Activated T-helper 17 cell treated with anti-CD3 and anti-CD28 coated beads, Interleukin-2, amount 50 U/mL, for 72 hours (primary cell): Measurements from ENCODE around the gene SYP. TPM values are rescaled to one million over a fixed set of nuclear protein-coding genes. Genes with fewer than 3 reads are reported as not detected.

ENCODE experiments used
- ATAC-seq: fragments of 150-1000 bp; cut with Tn5 transposase; replicated peaks from 2 replicates; pipeline ENCODE4 v1.10.0; 2021; ENCODE audit warnings: mild to moderate bottlenecking, moderate library complexity
- H3K27ac Mint-ChIP-seq: one replicate; pipeline ENCODE4 v1.8.0; 2022; ENCODE audit warnings: mixed read lengths
- H3K27me3 Mint-ChIP-seq: one replicate; pipeline ENCODE4 v1.8.0; 2022; ENCODE audit warnings: mixed read lengths
- H3K36me3 Mint-ChIP-seq: one replicate; pipeline ENCODE4 v1.8.0; 2022; ENCODE audit warnings: low read depth, mild to moderate bottlenecking, mixed read lengths
- H3K4me1 Mint-ChIP-seq: one replicate; pipeline ENCODE4 v1.8.0; 2022; ENCODE audit warnings: mixed read lengths
- H3K4me3 Mint-ChIP-seq: one replicate; pipeline ENCODE4 v1.8.0; 2022; ENCODE audit warnings: mild to moderate bottlenecking, mixed read lengths
- H3K9me3 Mint-ChIP-seq: one replicate; pipeline ENCODE4 v1.8.0; 2022; ENCODE audit warnings: mixed read lengths
- total RNA-seq, 2 donors: library from RNA; stranded (reverse); gene quantifications; one replicate each; pipeline ENCODE4 v1.2.3, GENCODE V29; 2022

Gene SYP
- total RNA-seq, 2 donors from 2014 or later = 16.6 to 53.4 TPM

DNA sequence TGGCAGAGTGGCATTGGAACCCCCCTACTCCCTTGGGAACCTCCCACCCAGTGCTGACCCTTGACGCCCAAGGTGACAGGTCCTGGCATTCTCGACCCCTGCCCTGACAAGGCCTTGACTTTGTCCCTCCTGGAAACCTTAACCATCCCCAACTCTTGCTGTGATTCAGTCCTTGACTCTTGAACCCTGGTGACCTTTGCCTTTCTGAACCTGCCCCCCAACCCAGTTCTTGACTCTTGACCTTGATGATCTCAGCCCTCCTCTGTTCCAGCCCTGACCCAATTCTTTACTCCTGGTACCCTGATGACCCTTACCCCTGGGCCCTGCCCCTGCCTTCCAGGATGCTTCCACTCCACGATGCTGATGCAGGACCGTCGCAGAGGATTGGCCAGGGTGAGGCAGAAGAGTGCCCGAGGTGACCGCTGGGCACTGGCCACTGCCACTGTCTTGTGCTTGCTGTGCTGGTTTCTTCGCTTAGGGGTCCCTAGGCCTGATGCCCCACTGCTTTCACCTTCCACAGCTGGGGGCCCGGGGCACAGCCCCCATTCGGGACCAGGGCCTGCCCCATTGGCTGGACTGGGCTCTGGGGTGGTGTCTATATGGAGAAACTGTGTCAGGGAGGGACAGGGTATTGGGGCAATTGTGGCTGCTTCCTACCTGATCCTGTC is 31.5 kb upstream of the SYP start:
- Mint-ChIP-seq H3K27ac (peak overlapping the region; percentile 73), H3K4me3 (peak overlapping the region; percentile 72), H3K4me1 (peaks cover 5% of the 10 kb centered on the region), H3K36me3 (peaks cover 10% of the 10 kb centered on the region), H3K27me3 (no peaks in the 10 kb centered on the region), H3K9me3 (no peaks in the 10 kb centered on the region)
- ATAC-seq = no peak

DNA sequence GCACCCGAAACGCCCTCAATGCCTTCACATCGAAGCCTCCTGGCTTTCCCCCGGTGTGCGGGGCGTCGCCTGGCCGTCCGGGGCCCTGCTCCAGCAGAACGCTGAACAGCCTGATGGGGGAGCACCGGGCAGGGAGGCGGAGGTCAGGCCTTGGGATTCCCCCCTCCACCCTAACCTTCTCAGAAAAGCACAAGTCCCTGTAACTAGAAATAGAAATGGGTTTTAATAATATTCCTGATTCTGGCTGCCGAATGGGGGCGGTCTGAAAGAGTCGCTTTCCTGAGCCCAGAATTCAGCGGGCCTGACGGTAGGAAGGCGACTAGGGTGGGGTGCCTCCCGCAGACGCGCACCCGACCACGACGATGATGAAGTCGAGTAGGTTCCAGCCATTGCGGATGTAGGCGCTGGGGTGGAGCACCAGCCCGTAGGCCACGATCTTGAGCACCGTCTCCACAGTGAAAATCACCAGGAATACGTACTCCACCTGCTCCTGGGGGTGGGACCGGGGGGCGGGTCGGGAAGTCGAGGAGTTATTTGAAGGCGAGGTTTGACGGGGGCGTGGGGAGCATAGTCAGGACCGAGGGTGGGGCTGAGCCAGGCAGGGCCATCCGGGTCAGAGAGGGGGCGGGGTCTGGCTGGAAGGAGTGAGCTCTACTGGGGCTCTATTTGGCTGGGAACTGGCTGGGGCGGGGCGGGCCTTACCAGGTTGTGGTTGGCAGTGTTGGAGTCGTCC is 30.7 kb upstream of the SYP start:
- Mint-ChIP-seq H3K27ac (peak overlapping the region; percentile 73), H3K27me3 (no peaks in the 10 kb centered on the region), H3K36me3 (peaks cover 6% of the 10 kb centered on the region), H3K4me3 (peak overlapping the region; percentile 72), H3K9me3 (no peaks in the 10 kb centered on the region), H3K4me1 (peaks cover 5% of the 10 kb centered on the region)
- peak; percentile 89 for ATAC-seq

DNA sequence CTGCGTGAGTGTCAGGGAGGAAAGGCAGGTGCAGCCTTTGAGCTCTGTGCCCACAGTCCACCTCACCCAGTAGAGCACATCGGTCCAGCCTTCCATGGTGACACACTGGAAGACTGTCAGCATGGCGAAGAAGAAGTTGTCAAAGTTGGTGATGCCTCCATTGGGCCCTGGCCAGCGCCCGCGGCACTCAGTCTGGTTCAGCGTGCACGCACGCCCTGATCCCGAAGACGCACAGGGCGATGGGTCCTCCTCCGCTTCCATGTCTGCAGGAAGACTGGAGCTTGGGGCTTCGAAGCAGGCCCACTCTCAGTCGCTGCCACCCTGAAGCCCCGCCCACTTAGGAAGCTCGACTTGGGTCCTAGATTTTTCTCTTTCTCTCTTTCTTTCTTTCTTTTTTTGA is 28.2 kb upstream of the SYP start:
- Mint-ChIP-seq H3K4me3 (no peak overlapping the region), H3K27me3 (no peaks in the 10 kb centered on the region), H3K4me1 (peaks cover 5% of the 10 kb centered on the region), H3K27ac (no peak overlapping the region), H3K36me3 (no peaks in the 10 kb centered on the region), H3K9me3 (no peaks in the 10 kb centered on the region)
- ATAC-seq = no peak

DNA sequence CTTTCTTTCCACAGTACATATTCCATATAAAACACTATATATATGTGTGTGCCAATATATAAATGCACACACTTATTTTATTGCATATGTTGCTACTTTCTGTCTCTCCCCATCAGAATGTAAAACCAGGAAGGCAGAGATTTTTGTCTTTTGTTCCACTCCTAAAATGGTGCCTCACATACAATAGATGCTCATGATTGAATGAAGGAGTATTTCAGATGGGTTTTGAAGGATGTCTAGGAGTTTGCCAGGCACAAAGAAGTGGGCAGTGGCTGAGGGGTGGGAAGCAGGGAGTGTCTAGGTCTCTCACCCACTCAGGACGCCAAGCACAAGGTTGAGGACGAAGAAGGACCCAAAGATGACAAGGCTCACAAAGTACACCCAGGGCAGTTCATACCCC is 27.7 kb upstream of the SYP start:
- H3K4me3 Mint-ChIP-seq = no peak overlapping the region

DNA sequence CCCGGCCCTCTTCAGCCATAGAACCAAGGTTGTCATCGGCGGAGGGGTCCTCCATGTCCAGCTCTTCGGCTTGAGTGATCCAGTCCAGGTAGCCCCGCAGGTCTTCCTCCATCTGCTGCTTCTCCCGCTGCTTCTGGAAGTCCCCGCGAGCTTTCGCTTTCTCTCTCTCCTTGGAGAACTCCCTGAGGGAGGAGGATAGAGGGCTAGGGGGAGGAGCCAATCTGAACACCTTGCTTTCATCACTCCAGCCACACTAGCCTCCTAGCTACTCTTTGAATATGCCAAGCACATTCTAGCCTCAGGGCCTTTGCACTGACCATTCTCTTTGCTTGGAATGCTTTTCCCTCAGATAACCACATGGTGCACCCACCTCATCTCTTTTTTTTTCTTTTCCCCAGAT is 27.0 kb upstream of the SYP start:
- ATAC-seq = no peak
- Mint-ChIP-seq H3K4me3 (no peak overlapping the region), H3K9me3 (no peaks in the 10 kb centered on the region), H3K27me3 (no peaks in the 10 kb centered on the region), H3K36me3 (no peaks in the 10 kb centered on the region), H3K4me1 (peaks cover 7% of the 10 kb centered on the region), H3K27ac (no peak overlapping the region)

More for the DNA sequence above, 27.7 kb upstream of the SYP start:
- H3K4me1 Mint-ChIP-seq = peaks cover 8% of the 10 kb centered on the region
- no peaks in the 10 kb centered on the region for H3K27me3 Mint-ChIP-seq
- no peaks in the 10 kb centered on the region for H3K36me3 Mint-ChIP-seq
- no peaks in the 10 kb centered on the region for H3K9me3 Mint-ChIP-seq
- no peak for ATAC-seq
- no peak overlapping the region for H3K27ac Mint-ChIP-seq

DNA sequence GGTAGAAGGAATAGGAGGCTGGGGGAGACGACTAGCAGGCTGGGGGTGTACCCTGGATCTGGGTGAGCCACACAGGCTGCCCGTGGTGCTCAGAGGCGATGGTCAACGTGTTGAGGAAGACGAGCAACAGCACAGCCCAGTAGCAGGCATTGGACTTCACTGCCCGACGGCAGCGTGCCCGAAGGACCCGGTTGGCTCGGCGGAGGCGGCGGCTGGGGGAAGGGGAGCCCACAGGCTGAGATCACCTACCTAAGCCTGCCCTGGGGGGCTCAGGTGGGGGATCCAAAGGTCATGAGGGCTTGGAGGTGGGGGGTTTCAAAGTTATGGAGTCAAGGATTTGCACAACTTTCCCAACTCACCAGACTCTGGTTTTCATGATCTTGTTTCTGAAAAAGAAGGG is 25.9 kb upstream of the SYP start:
- Mint-ChIP-seq H3K4me3 (no peak overlapping the region), H3K4me1 (peaks cover 4% of the 10 kb centered on the region), H3K9me3 (no peaks in the 10 kb centered on the region), H3K27ac (no peak overlapping the region), H3K27me3 (no peaks in the 10 kb centered on the region), H3K36me3 (no peaks in the 10 kb centered on the region)
- ATAC-seq = no peak

DNA sequence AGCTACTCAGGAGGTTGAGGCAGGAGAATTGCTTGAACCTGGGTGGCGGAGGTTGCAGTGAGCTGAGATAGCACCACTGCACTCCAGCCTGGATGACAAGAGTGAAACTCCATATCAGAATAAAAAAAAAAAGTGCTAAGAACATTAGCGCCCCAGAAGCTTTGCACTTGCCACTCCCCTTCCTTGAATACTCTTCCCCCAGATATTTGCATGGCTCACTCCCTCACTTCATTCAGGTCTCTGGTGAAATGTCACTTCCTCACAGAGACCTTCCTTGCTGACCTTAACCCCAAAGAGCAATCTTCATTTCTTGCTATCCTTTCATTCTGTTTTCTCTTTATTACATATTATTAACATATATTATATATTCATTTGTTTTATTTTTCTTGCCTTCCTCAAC is 21.9 kb upstream of the SYP start:
- H3K9me3 Mint-ChIP-seq = no peaks in the 10 kb centered on the region
- no peak overlapping the region for H3K27ac Mint-ChIP-seq
- no peak overlapping the region for H3K4me3 Mint-ChIP-seq
- no peak for ATAC-seq
- H3K36me3 Mint-ChIP-seq = no peaks in the 10 kb centered on the region
- H3K4me1 Mint-ChIP-seq = peaks cover 4% of the 10 kb centered on the region
- H3K27me3 Mint-ChIP-seq = no peaks in the 10 kb centered on the region

DNA sequence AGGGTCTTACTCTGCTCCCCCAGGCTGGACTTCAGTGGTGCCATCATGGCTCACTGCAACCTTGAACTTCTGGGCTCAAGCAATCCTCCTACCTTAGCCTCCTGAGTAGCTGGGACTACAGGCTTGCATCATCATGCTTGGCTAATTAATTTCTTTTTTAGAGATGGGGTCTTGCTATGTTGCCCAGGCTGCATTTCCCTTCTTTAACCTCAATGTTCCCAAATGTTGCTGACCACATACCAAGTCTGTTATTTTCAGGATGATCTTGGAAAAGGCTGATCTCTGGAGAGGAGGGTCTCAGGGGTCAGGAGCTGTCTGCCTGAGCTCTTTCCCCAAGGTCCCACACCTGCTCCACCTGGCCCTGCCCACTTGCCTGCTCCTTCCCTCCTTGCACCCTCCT is 20.1 kb upstream of the SYP start:
- Mint-ChIP-seq H3K27me3 (no peaks in the 10 kb centered on the region), H3K36me3 (no peaks in the 10 kb centered on the region), H3K4me3 (no peak overlapping the region), H3K9me3 (no peaks in the 10 kb centered on the region), H3K4me1 (peaks cover 4% of the 10 kb centered on the region), H3K27ac (no peak overlapping the region)
- ATAC-seq = no peak

DNA sequence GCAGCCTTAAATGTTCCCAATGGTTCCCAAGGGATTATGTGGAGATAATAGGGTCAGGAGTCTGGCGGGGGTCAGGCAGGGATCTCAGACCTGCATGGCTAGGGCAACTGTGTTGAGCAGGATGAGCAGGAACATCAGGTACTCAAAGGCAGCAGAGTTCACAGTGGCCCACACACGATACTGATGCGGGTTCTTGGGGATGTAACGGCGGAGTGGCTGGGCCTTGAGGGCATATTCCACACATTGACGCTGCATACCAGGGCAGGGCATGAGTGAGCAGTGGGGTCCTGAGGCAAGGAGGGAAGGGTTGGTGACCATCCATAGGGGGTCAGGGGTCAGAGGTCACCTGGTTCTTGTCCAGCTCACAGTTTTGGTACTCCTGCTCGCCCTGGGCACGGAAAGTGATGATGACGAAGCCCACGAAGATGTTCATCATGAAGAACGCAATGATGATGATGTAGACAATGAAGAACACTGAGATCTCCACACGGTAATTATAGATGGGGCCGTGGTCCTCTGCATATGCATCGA is 15.1 kb upstream of the SYP start:
- no peaks in the 10 kb centered on the region for H3K9me3 Mint-ChIP-seq
- H3K36me3 Mint-ChIP-seq = no peaks in the 10 kb centered on the region
- no peak overlapping the region for H3K4me3 Mint-ChIP-seq
- H3K27me3 Mint-ChIP-seq = no peaks in the 10 kb centered on the region
- no peaks in the 10 kb centered on the region for H3K4me1 Mint-ChIP-seq
- no peak overlapping the region for H3K27ac Mint-ChIP-seq
- no peak for ATAC-seq

DNA sequence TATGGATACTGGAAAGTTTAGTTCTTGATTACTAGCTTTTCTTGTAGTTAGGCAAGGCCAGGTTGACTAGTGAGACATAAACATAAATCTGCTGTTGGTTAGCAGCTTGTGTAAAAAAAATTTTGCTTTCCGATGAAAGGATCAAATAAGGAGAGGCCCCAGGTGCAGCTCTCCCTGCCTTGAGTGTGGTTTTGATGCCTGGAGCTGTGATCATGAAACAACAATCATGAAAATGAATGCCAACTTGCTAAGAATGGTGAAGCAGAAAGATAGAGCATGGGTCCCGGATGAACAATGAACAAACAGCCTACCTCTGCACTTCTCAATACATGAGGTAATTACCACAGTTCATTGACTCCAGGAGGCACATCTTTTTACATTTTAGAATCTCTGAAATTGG is 14.4 kb upstream of the SYP start:
- no peak overlapping the region for H3K4me3 Mint-ChIP-seq
- no peaks in the 10 kb centered on the region for H3K36me3 Mint-ChIP-seq
- no peak for ATAC-seq

DNA sequence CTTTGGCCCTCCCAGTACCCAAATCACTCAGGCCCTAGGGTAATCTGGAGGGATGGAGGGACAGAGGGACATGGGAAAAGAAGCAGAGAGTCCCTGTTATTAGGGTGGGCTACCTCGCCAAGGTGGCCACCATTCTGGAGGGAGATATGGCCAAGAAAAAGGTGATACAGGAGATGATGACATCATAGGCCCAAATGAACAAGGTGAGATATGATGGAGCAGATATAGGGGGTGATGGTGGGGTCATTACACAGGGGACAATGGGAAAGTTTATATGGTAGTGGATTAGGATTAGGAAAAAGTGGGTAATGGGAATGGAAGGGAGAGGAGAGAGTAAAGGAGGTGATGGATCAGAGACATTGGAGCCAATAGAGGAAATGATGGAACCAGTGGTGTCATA is 12.9 kb upstream of the SYP start:
- no peaks in the 10 kb centered on the region for H3K4me1 Mint-ChIP-seq
- H3K27ac Mint-ChIP-seq = no peak overlapping the region
- H3K36me3 Mint-ChIP-seq = no peaks in the 10 kb centered on the region
- H3K9me3 Mint-ChIP-seq = no peaks in the 10 kb centered on the region
- no peak for ATAC-seq
- H3K4me3 Mint-ChIP-seq = no peak overlapping the region
- H3K27me3 Mint-ChIP-seq = no peaks in the 10 kb centered on the region

More for the DNA sequence above, 14.4 kb upstream of the SYP start:
- Mint-ChIP-seq H3K27ac (no peak overlapping the region), H3K4me1 (no peaks in the 10 kb centered on the region), H3K9me3 (no peaks in the 10 kb centered on the region), H3K27me3 (no peaks in the 10 kb centered on the region)

DNA sequence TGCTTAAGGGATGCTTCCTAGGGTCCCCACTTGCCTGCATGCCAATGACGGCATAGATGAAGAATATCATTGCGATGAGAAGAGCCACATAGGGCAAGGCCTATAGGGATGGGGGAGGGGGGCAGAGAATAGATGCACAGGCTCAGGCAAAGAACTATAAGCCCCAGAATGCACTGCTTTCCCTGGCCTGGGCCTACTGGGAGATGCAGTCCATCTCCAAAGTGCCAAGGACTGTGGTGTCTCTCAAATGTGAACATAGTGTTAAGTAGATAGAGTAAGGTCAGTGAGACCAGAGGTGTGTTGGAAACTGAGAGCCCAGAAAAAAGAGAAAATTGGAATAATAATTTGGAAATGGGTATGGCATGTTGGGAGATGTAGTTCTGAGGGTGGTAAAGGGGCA is 12.2 kb upstream of the SYP start:
- Mint-ChIP-seq H3K36me3 (no peaks in the 10 kb centered on the region), H3K4me3 (no peak overlapping the region), H3K9me3 (no peaks in the 10 kb centered on the region), H3K27ac (no peak overlapping the region), H3K4me1 (no peaks in the 10 kb centered on the region), H3K27me3 (no peaks in the 10 kb centered on the region)
- no peak for ATAC-seq

DNA sequence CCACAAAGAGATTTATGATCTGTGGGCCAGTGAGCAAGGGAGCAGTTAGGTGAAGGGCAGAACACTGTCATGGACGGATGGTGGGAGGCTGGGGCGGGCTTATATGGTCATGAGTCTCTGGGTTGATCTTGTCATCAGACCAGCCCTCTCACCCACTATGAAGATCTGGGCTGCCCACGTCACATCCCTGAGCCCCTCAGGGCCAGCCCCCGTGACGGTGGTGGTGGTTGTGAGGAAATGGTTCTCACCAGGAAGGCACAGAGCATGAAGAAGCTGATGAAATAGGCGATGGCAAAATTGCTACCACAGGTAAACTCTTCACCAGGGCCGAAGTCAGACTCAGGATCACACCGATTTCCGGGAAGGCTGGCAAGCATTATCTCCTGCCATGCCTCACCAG is 11.1 kb upstream of the SYP start:
- Mint-ChIP-seq H3K9me3 (no peaks in the 10 kb centered on the region), H3K27me3 (no peaks in the 10 kb centered on the region), H3K4me1 (no peaks in the 10 kb centered on the region), H3K36me3 (no peaks in the 10 kb centered on the region), H3K27ac (no peak overlapping the region), H3K4me3 (no peak overlapping the region)
- ATAC-seq = no peak

DNA sequence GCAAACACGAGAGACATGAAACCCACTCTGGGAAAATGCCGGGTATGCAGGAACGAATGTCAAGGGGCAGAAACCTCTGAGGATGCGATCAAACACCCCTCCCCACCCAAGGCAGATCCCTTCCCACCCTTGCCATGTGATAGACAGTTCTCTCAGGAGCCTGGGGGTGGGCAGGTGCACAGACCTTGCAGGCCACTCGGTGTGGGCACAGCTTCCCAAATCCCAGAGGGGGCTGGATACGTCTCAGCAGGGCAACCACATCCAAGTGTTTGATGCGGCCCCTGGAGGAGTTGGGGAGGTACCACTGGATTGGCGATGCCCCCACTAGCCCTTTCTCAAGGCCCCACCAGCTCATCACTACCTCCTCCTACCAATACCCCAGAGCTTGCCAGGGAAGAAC is 10.4 kb upstream of the SYP start:
- no peak for ATAC-seq
- no peaks in the 10 kb centered on the region for H3K36me3 Mint-ChIP-seq
- H3K27ac Mint-ChIP-seq = no peak overlapping the region
- H3K4me1 Mint-ChIP-seq = no peaks in the 10 kb centered on the region
- H3K27me3 Mint-ChIP-seq = no peaks in the 10 kb centered on the region
- no peaks in the 10 kb centered on the region for H3K9me3 Mint-ChIP-seq
- H3K4me3 Mint-ChIP-seq = no peak overlapping the region
